Measurements from ENCODE around the gene CSPG5.

CSPG5 gene

DNA sequence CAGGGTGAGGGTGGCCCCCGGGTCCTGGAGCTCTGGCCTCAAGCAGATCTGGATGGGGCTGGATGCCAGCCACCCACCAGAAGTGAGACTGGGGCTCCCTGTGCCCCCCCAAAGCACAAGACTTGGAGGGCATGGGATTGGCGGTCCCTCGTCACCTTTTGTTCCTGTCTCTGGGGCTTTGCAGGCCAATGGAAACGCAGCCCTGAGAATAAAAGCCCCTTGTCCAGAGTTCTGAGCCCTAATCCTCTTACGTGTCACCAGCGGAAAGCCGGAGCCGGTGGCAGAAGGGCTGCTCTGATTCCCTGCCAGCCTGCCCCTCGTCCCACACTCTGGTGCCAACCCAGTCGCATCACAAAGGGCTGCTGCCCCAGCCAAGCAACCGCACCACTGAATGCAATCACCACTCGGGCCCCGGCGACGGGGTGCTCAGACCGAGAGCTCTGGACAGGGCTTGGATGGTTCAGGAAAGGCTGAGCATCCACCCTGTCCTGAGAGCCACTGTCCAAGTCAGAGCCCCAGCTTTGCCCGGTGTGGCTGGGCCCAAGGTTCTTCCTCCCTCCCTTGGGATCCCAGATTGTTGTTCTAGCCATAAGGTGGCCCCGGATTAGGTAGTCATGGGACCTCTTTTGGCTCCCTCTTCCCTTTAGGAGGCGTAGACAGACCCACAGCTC lies 42.3 kb downstream of the CSPG5 start:
- DNase-seq = no peak

DNA sequence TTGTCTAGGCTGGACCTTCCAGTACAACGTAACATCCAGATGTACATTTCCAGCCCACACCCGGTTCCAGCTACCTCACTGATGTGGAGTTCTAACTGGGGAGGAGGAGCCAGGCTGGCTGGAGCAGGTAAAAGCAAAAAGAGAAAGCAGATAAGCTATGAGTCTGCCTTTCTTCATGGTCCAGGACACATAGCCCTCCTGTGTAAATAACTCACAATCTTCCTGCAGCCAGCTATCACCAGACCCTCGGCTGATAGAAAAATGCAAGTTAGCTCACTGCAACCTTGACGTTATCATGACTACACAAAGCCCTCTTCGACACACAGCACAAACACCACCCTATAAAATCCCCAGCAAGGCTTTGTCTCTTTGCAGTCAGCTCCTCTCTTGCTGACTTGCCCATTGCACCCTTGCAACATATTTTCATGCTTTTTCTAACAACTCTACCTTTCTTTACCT lies 44.6 kb downstream of the CSPG5 start:
- no peak for DNase-seq

DNA sequence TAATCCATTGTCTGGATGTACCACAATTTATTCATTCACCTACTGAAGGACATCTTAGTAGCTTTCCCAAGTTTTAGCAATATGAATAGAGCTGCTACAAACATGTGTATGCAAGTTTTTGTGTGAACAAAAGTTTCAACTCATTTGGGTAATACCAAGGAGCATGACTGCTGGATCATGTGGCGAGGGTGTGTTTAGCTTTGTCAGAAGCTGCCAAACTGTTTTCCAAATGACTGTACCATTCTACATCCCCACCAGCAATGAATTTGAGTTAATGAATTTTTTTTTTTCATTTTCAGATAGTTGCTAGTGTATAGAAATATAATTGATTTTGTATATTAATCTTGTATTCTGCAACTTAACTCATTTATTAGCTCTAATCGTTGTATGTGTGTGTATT lies 45.2 kb downstream of the CSPG5 start:
- no peak for DNase-seq

DNA sequence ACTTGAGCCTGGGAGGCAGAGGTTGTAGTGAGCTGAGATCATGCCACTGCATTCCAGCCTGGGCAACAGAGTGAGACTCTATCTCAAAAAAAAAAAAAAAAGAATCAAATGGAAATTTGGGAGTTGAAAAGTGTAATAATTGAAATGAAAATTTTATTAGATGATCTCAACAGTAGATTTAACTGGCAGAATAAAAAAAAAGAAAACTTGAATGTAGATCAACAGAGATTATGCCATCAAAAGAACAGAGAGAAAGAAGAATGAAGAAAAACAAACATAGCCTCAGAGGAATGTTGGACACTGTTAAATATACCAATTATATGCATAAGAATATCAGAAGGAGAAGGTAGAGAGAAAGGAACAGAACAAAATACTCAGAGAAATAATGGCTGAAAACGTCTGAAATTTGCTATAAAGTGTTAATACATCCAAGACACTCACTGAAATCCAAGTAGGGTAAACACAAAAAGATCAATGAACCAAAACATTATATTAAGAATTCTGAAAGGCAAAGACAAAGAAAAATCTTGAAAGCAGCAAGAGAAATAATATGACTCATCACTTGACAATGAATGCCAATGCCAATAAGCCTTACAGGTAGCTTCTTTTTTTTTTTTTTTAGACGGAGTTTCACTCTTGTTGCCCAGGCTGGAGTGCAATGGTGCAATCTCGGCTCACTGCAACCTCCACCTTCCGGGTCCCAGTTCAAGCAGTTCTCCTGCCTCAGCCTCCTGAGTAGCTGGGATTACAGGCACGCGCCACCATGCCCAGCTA lies 50.5 kb downstream of the CSPG5 start:
- DNase-seq = no peak

DNA sequence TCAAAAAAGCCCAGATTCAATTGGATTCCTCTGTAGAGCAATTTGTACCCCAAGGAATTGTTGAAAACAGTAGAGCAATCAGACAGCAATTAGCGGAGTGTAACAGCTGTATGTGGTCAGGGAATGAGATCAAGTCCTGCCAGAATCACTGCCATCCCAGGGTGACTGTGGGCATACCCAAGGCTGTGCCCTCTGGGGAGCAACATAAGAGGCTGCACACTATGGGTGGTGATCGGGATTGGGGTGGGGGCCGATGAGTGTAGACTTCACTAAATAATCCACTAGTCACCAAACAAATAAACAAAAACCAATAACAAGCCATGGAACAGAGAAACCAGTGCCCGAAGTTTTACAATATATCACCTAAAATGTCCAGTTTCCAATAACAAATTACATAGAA lies 53.0 kb downstream of the CSPG5 start:
- no peak for DNase-seq

DNA sequence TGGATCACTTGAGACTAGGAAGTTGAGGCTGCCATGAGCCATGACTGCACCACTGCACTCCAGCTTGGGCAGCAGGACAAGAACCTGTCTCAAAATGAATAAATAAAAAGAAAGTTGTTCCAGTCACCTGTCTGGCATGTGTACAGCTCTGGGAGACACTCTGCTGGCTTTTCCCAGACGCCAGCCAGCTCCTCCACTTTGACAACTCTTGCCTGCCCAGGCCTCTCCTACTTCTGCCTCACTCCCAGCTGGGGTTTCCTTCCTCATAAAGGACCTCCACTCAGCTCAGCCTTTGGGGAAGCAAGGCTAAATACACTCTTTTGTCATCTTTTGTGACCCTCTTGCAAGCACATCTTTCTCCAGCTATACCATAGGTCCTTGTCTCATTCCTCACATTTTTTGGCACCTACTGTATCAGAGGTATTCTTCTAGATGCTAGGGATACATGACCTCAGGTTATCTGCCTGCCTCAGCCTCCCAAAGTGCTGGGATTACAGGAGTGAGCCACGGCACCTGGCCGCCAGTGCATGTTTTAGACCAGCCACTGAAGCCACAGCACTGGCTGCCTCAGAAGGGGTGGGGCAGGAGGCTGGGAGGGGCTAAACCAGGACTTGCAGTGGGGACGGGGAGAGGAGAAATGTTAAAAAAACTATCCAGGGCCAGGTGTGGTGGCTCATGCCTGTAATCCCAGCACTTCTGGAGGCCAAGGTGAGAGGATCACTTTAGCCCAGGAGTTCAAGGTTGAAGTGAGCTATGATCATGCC lies 55.2 kb downstream of the CSPG5 start:
- DNase-seq = no peak

DNA sequence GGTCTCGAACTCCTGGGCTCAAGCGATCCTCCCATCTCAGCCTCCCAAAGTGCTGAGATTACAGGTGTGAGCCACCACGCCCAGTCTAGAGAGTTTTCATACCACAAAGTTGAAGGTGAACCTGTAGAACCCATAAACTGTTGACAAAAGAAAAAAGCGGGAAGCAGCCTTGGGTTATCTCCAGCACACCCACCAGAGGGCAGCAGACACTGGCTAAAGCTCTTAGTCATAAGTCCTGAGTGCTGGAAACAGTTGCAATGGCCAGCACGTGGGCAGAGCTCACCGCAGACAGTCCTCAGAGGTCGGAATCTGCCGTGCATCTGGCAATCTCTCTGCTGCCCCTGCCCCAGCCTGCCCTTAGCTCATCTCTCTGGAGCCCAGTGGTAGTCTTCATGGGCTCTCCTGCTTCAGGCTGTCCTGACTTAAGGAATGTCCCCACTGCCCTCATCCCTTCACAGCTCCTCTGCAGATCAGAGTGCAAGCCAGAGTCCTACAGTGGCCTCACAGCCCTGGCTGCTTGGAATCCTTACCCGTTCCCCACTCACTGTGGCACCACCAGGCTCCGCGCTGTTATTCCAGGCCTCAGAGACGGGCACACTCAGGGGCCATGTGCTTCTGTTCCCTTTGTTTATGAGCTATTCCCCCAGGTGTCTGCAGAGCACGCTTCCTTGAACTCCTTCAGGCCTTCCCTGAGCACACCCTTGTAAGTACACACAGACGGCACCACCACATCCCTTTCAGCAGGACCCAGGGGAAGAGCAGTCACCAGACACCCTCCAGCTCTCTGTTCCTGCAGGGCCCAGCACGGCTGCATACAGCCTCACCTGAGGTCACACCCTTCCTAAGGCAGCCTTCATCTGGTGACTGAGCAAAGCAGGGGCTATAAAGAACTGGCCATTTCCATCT lies 56.3 kb downstream of the CSPG5 start:
- DNase-seq = peak; percentile 84

DNA sequence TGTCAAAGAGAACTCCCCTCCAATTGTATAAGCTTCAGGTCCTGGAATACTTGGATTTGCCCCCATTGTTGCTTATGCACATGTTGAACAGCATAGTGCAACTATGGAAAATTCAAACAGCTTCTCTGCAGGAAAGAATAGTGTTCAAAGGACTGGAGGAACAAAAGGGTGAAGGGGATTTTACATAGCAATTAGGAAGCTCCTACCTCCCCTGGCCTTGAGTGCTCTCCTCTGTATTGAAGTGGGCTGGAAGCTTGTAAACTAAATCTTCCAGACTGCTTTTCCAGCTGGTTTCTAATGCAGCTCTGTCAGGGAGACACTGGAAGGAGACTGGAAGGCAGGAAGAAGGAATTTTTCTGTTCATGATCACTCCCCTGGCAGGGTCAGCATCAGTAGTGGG lies 57.9 kb downstream of the CSPG5 start:
- DNase-seq = no peak

DNA sequence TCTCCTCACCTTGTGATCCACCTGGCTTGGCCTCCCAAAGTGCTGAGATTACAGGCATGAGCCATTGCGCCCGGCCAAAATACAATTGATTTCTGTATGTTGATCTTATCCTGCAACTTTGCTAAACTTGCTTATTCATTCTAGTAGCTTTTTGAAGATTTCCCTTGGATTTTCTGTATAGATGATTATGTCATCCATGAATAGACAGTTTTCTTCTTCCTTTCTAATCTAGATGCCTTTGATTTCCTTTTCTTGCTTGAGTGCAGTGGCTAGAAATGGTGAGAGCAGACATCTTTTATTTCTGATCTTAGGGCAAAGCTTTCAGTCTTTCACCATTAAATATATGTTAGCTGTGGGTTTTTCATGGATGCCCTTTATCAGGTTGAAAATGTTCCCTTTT lies 60.7 kb downstream of the CSPG5 start:
- no peak for DNase-seq

DNA sequence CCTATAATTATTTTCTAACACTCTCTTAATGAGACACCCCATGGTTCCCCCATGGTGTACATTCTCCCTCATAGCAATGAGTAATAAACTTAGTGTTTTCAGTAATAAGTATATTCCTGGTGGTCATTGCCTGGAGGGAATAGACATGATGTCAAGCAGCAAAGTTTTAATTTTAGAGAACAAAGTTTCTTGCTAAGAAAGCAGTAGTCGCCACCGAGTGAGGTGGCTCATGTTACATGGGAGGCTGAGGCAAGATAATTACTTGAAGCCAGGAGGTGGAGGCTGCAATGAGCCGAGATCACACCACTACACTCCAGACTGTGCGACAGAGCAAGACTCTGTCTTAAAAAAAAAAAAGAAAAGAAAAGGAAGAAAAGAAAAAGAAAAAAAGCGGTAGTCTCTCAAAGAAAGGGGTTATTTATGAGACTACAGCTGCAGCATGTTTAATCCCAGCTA lies 62.8 kb downstream of the CSPG5 start:
- DNase-seq = no peak

DNA sequence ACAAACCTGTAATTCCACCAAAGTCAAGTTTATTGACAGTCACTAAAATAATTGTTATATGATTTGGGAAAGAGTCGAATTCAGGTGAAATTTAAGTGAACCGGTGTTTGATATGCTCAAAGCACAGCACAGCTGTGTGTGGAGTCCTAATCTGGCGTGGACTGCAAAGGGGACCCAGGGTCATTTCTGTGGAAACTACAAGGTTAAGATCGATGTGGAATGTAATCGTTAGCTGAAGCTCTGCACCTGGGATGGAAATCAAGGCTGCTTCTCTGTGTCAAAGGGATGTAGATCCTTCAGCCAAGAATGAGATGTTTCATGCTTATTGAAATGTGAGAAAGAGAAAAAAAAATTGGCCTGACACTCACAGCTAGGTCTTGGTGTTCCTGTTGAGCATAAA lies 63.6 kb downstream of the CSPG5 start:
- no peak for DNase-seq

DNA sequence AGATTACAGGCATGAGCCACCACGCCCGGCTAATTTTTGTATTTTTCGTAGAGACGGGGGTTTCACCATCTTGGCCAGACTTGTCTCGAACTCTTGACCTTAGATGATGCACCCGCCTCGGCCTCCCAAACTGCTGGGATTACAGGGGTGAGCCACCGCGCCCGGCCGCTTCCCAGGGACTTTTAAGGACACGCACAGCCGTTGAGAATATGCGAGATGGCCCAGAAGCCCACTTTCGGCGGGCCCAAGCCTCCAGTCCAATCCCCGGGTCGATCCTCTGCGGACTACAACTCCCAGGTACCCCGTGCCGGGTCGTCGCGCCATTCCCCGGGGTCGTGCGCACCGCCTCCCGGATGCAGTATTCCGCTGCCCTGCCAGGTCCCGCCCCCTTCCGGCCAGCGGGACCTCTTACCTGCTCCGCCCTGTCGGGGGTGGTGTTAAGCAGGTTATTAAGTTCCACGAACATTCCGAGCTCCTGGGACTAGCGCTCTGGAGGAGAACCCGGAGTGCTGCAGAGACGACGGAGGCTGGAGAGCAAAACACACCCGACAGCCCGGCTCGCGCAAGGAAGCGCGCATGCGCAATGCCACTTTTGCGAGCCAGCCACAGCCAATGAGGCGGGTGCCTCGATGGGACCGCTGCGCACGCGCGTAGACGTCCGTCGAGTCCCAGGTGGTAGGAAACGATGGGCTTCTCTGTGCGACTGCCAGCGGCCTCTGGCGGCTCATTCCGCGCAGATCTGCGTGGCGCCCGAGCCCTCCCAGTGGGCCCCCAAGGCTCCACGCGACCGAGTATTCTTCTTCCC lies 65.3 kb downstream of the CSPG5 start, which contains the start of gene ELP6:
Gene ELP6 (minus strand): TSS at position 588 of the 805 bp plus-strand sequence. CDS start 122 bp downstream, at position 466.
- peak; percentile 94 for DNase-seq

DNA sequence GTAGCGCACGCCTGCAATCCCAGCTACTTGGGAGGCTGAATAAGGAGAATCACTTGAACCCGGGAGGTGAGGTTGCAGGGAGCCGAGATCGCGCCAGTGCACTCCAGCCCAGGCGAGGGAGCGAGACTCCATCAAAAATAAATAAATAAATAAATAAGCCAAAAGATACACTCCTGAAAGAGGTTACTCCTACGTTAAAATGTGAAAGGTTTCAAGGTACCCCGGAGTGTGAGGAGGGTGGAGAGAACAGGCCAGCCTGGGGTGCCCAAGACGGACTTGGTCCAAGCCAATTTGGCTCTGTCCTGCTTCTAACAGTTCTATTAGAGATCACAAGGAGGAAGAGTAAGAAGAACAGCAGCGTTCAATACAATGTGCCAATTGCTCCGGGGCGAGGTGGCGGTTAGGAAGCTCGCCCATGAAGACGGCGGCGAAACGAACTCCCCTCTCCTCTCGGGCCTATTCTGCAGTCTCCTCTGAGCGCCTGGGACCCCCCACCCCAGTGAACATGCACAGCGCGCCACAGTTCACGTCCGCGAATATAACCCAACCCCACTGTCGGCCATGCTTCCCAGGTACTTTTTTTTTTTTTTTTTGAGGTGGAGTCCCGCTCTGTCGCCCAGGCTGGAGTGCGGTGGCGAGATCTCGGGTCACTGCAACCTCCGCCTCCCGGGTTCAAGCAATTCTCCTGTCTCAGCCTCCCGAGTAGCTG lies 66.1 kb downstream of the CSPG5 start:
- DNase-seq = no peak

Data from NCI-H526 treated with DMSO at 0.1 percent for 48 hours (cell line).